Neural progenitor cell (in vitro differentiated cells): ENCODE data around the gene WDTC1.
"Not testable (repeated sequence)": the region's sequence is repeated elsewhere in the genome, so short reads cannot be mapped to it uniquely, and the experiment has no call there.

Experiments used
- EZH2 ChIP-seq: fragments of 200-600 bp; sonication (generic); IDR thresholded peaks from 2 replicates; pipeline ENCODE4 v1.6.1; 2017; ENCODE audit warnings: antibody characterized with exemption, mild to moderate bottlenecking, moderate library complexity
- TF ChIP-seq, protein P1 (sequence below): fragments of 200-600 bp; sonication (generic); IDR thresholded peaks from 2 replicates; pipeline ENCODE4 v1.5.1; 2017; ENCODE audit warnings: antibody characterized with exemption, mild to moderate bottlenecking

DNA sequence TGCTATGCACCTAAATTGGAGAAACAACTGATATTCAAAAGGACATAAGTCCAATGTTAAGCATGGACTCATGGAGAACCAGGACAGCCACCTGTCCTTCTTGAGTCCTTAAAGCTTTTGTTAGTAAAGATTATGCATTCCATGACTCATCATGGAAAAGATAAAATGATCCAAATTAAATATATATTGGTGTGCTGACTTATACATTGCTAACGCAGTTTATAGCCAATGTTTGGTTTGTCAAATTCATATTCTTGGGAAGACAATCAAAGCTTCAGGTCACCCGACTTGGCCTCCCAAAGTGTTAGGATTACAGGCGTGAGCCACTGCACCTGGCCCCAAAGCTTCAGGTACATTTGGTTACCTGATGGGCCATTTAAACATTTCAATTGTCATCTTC is 49.8 kb upstream of the WDTC1 start:
- TF ChIP-seq, protein P1, sequence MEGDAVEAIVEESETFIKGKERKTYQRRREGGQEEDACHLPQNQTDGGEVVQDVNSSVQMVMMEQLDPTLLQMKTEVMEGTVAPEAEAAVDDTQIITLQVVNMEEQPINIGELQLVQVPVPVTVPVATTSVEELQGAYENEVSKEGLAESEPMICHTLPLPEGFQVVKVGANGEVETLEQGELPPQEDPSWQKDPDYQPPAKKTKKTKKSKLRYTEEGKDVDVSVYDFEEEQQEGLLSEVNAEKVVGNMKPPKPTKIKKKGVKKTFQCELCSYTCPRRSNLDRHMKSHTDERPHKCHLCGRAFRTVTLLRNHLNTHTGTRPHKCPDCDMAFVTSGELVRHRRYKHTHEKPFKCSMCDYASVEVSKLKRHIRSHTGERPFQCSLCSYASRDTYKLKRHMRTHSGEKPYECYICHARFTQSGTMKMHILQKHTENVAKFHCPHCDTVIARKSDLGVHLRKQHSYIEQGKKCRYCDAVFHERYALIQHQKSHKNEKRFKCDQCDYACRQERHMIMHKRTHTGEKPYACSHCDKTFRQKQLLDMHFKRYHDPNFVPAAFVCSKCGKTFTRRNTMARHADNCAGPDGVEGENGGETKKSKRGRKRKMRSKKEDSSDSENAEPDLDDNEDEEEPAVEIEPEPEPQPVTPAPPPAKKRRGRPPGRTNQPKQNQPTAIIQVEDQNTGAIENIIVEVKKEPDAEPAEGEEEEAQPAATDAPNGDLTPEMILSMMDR = not testable (repeated sequence)
- TF ChIP-seq EZH2 = not testable (repeated sequence)
